Neutrophil (primary cell): Measurements from ENCODE around the gene TCF7.

Experiments
- H3K27ac ChIP-seq: fragments of 200-600 bp; sonication (generic); 2 replicates; pipeline ENCODE4 v1.5.1; 2016; ENCODE audit warnings: mild to moderate bottlenecking, moderate library complexity
- H3K27me3 ChIP-seq: fragments of 200-600 bp; sonication (generic); 2 replicates; pipeline ENCODE4 v1.6.0; 2016; ENCODE audit warnings: mild to moderate bottlenecking
- H3K36me3 ChIP-seq: fragments of 200-600 bp; sonication (generic); 2 replicates; pipeline ENCODE4 v1.5.1; 2017
- H3K4me1 ChIP-seq, 2 experiments: fragments of 200-600 bp in 1 of 2; sonication (generic) in 1 of 2; 1 replicate in 1 of 2; 2 replicates in 1 of 2; pipeline versions ENCODE4 v1.5.1 to v1.6.1; 2013 to 2016; ENCODE audit warnings: low read depth in 1 of 2, low read length in 1 of 2, mild to moderate bottlenecking in 1 of 2, moderate library complexity in 1 of 2; ENCODE audit not compliant: control insufficient read depth in 1 of 2, insufficient read depth in 1 of 2
- H3K4me3 ChIP-seq, 2 experiments: fragments of 200-600 bp in 1 of 2; sonication (generic) in 1 of 2; 1 replicate in 1 of 2; 2 replicates in 1 of 2; pipeline ENCODE4 v1.5.1; 2013 to 2016; ENCODE audit warnings: low read depth in 1 of 2, low read length in 1 of 2, mild to moderate bottlenecking in 1 of 2, moderate library complexity in 1 of 2
- H3K9me3 ChIP-seq: fragments of 200-600 bp; sonication (generic); 2 replicates; pipeline ENCODE4 v1.5.1; 2016
- CTCF ChIP-seq: fragments of 200-600 bp; sonication (generic); IDR thresholded peaks from 2 replicates; pipeline ENCODE4 v1.5.1; 2016; ENCODE audit warnings: antibody characterized with exemption

Gene TCF7

GRCh38 chr5:134143431-134143830, 28.9 kb downstream of the TCF7 start:
- H3K27me3 ChIP-seq: no peaks in the 10 kb centered on the region
- H3K27ac ChIP-seq: no peak overlapping the region
- H3K9me3 ChIP-seq: no peaks in the 10 kb centered on the region
- H3K4me3 ChIP-seq: no peak overlapping the region
- H3K4me1 ChIP-seq: peaks cover 49 to 53% of the 10 kb centered on the region in 2 experiments
- H3K36me3 ChIP-seq: peaks cover 10% of the 10 kb centered on the region
- TF ChIP-seq CTCF: no peak

GRCh38 chr5:134143944-134144941, 29.8 kb downstream of the TCF7 start:
- peaks cover 49 to 53% of the 10 kb centered on the region in 2 experiments for H3K4me1 ChIP-seq
- no peaks in the 10 kb centered on the region for H3K27me3 ChIP-seq
- no peak overlapping the region for H3K4me3 ChIP-seq
- H3K9me3 ChIP-seq: no peaks in the 10 kb centered on the region
- peaks cover 18% of the 10 kb centered on the region for H3K36me3 ChIP-seq
- no peak for TF ChIP-seq CTCF
- peak overlapping the region; percentile 69 for H3K27ac ChIP-seq

- Histone ChIP-seq H3K4me3 (no peak overlapping the region), H3K9me3 (no peaks in the 10 kb centered on the region), H3K4me1 (peaks cover 54 to 56% of the 10 kb centered on the region in 2 experiments), H3K36me3 (peaks cover 25% of the 10 kb centered on the region), H3K27me3 (no peaks in the 10 kb centered on the region), H3K27ac (peak overlapping the region; percentile 69)
- TF ChIP-seq CTCF: no peak
Measured at GRCh38 chr5:134145041-134145757, 30.7 kb downstream of the TCF7 start.

GRCh38 chr5:134145779-134146581, 31.5 kb downstream of the TCF7 start:
- H3K27ac ChIP-seq: peak overlapping the region; percentile 69
- no peak overlapping the region for H3K4me3 ChIP-seq
- peak; percentile 88 for TF ChIP-seq CTCF
- H3K4me1 ChIP-seq: peaks cover 55 to 57% of the 10 kb centered on the region in 2 experiments
- H3K27me3 ChIP-seq: no peaks in the 10 kb centered on the region
- H3K9me3 ChIP-seq: no peaks in the 10 kb centered on the region
- peaks cover 23% of the 10 kb centered on the region for H3K36me3 ChIP-seq
